M059J (cell line): ENCODE data around the gene KIF18A. TPM values are rescaled to one million over a fixed set of nuclear protein-coding genes. Genes with fewer than 3 reads are reported as not detected.

Experiments
- DNase-seq: peaks from one replicate; pipeline ENCODE4 v3.0.0-alpha.2; 2012; ENCODE audit warnings: low read depth
- total RNA-seq: library from RNA; depleted of rRNA; stranded (reverse); fragments of >200 nt; shearing (Covaris generic); gene quantifications from 2 replicates; pipeline ENCODE4 v1.2.3, GENCODE V29; 2014

KIF18A gene
- total RNA-seq, 1 experiment from 2014 or later, result 43.7 TPM

DNA sequence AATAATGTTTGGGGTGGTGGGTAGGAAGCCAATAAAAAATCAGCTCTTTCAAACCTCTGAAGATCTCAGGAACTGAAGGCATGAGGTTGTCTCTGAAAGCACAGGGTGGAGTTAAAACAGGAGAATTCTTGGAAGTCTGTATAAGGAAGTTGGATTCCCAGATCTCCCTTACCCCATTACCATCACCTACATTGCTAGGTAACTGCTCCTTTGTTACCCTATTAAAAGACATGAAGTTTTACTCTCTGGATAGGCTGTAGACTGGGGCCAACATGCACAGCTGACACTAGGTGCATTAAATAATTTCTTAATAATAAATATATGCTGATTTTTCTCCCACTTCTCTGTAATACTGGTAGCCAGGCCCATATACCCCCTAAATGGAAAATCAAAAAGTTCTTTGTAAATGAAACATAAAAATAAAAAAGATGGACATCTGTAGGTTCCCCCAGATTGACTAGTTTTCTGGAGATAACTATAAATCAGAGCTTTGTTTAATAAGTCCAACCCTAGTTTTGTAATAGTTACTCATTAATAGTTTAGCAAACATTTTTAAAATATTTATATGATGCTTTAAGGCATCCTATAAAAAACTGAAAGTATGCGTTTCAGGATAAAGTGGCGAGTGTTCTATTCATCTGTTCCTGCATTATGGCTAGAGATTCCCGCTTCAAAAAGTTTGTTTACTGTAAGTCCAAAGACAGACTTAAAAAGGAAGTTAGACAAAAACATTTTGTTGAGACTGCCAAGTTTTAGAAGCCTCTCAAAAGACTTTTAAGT lies 63.8 kb downstream of the KIF18A start:
- no peak for DNase-seq

DNA sequence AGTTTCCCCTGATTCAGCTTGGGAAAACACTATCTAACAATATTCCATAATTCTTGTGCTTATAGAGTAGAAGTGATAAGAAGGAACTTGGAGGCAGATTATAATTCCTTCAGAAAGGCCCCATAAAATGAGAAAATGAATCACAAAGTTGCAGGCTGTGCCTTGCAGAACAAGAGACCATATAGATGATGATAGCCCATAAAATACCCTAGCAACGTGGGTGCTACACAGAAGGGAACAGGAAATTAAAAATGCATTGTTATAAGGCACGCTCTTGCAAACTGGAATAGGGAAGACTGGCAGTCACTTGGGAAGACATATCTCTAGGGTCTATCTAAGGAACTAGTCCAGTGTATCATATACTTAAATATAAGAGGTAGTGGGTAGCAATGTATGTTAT lies 67.6 kb downstream of the KIF18A start:
- no peak for DNase-seq

DNA sequence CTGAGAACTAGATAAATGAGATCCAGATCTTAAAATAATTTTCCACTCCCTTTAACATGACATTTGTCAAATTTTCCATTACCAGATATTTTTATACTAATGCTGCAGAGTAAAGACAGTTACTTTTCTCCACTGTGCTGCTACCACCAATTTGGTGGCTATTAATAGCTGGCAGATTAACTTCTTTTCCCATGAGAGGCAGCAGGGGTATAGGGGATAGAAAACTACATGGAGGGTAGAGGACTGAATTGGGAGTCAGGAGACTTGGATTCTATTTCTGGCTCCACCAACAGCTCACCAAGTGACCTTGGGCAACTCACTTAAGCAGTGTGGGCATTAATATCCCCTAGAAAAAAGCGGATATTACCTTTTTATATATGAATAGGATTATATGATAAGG lies 69.2 kb downstream of the KIF18A start:
- DNase-seq, result no peak

DNA sequence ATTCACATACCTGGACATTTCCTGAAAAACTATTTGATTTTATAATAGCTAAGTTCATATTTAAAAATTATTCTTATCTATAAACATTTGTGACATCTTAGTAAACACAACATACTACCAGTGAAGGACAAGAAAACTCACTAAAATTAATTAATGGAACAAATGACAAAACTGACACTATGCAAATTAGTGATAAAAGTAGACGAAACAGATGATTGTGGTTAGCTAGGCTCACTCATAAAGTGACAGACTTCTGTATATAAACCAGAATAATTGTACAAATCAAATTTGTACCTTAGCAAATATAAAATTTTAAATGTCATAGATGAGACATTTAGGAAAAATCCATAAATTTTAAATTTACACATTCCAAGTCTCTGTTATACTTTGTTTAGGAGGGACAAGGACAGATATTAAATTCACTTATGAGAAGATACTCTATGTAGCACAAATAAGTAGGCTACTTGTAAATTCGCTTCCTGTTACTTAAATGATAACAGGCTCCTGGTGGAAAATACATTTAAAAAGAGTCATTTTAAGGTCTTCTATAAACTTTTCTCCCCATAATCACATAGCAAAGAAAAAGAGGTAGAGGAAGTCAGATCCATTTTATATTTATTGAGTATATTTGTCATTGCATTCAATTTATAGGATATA lies 81.2 kb downstream of the KIF18A start:
- DNase-seq, result no peak

DNA sequence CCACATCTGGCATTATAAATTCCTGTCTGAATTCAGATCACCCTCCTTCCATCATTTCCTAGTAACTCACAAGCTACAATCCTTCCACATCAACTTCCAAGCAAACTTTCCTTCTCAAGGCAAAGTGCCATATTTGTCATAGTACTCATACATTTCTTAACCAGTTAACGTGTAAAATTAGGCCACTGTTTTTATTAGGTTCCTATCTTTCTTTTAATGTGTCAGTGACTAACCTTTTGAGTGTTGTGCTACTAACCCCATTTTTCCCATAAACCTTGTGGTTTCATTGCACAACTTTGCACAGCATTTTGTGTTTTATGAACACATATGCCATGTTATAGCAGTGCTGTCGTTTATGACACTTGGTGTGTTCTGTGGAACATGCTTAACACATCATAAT lies 90.1 kb downstream of the KIF18A start:
- DNase-seq, result peak; percentile 80

DNA sequence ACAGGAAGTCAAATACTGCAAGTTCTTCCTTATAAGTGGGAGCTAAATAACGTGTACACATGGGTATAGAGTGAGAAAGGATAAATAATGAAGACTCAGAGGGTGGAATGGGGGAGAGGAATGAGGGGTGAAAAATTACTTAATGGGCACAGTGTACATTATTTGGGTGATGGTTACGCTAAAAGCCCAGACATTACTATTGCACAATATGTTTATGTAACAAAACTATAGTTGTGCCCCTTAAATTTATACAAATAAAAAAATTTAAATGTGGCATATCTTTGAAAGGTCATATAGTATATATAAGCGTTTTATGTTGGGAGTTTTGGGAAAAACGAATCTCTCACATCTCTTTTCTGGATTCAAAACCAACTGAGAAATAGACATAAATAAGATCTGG lies 96.1 kb downstream of the KIF18A start:
- DNase-seq, result no peak

DNA sequence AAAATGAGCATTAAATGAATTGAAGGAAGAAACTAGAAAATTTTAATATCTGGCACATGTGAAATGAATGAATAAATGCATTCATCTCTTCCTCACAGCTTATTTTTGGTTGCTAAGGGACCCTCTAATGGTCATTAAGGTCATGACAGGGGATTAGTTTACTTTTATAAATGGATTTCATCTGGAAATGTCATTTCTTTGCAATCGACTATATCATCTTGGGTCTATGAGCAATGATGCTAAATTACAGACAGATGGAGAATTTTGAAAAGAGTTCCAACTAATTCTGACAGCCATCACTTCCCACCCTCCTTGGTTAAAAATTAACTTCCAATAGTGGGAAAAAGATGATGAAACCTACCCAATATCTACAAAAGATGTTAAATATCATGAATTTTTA lies 98.0 kb downstream of the KIF18A start:
- no peak for DNase-seq

DNA sequence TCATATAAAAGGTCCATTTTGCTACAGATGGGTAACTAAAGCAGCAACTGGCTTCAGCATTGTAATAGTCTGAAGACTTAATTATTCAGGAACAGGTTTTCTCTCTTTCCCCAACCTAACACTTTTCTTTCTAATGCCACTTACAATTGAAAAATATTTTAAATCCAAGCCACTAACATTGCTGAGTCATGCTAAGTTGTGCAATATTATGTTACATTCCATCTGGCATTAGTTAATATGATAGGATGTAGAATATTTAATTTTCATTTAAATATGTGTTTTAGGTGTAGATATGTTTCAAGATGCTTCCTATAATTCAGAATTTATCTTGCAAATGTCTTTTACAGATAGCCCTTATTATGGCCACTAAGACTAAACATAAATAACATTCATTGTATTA lies 98.6 kb downstream of the KIF18A start:
- peak; percentile 62 for DNase-seq

DNA sequence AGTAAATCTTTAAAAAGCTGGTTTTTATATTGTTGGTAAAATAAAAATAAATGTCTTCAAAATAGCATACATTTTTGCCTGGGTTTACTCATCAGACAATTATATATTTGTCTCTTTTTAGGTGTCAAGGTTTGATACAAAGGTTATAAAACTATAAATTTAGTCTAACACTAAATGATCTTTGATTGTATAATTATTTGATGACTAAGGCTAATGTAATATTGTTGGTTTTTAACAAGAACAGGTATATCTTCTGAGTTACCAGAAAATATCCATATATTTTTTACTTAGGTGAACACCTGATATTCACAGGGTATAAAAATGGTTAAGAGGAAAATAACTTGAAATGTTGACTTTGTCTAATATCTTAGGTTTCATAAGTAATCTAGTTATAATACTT lies 104.3 kb downstream of the KIF18A start:
- DNase-seq, result no peak

DNA sequence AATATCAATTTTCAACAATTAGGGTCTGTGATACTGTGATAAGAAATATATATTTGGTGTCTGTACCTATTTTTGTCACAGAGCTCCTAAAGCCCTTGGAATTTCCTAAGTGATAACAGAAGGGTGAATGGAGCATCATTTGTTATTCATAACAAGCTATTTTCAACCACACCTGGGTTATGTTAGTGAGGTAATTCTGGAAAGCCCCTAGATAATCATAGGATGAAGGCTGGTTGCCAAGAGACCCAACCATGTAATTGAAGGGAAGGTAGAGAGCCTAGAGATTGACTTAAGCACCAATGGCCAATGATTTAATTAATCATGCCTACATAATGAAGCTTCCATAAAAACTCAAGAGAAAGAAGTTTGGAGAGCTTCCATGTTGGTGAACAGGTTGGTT lies 109.4 kb downstream of the KIF18A start:
- no peak for DNase-seq

DNA sequence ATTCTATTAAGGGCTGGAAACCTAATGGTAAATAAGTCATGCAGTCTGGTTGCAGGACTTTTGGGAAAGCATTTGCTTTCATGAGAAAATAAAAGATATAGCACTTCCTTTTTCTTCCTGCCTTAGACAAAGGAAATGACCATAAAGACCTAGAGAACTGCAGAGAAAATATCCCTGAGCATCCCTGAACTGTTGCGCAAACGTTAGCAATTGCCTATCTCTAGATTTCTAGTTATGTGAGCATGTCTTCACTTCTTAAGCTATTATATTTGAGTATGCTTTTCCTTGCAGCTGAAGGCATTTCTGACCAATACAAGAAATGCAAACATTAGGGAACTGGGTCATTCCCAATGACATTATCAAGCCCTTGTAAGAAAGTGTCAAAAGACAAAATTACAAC lies 110.6 kb downstream of the KIF18A start:
- no peak for DNase-seq

DNA sequence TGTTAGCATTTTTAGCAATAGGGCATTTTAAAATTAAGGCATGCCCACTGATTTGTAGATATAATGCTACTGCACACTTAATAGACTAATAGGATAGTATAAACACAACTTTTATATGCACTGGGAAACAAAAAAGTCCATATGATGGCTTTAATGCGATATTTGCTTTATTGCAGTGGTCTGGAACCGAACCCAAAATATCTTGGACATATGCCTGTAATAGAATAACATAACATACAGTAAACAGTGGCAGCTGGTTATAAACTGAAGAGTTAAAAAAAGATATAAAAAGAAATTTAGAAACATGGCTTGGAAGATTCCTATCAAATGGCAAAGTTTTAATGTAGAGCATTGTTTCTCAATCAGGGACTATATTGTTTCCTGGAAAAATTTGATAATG lies 111.9 kb downstream of the KIF18A start:
- no peak for DNase-seq

DNA sequence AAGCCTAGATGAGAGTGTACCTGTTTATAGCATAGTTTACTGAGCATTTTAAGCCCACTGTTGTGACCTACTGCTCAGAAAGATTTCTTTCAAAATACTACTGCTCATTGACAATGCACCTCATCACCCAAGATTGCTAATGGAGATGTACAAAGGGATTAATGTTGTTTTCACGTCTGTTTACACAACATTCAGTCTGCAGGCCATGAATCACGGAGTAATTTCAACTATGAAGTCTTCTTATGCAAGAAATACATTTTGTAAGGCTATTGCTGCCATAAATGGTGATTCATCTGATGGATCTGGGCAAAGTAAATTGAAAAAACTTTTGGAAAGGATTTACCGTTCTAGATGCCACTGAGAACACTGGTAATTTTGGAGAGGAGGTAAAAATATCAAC lies 112.9 kb downstream of the KIF18A start:
- no peak for DNase-seq

DNA sequence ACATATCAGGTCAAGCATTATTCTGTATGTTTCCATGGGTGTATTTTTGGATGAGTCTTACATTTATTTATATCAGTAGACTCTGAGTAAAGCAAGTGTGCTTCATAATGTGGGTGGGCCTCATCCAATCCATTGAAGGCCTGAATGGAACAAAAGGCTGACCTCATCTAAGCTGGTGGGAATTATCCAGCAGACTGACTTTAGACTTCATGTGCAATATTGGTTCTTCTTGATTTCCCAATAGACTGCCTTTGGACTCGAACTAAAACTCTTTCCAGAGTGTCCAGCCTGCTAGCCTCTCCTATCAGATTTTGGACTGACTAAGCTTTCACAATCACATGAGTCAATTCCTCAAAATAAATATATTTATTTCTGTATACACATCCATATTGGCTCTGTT lies 116.2 kb downstream of the KIF18A start:
- DNase-seq, result no peak

DNA sequence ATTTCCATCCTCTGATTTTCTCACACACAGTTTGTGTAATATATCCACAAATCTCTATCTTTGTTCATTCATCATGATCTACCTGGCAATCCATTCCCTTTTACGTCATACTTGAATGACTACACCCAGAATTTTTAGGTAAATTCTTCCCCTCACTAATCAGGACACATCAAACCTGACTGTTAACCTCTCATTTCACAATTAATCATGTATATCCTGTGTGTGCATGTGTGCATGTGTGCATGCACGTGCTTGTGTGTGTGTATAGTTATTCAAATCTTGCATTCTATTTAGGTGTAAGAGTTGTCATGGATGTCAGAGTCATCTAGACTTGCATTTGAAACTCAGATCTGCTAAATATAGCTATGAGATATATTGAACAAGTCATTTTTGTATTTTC lies 130.4 kb downstream of the KIF18A start:
- DNase-seq, result no peak

DNA sequence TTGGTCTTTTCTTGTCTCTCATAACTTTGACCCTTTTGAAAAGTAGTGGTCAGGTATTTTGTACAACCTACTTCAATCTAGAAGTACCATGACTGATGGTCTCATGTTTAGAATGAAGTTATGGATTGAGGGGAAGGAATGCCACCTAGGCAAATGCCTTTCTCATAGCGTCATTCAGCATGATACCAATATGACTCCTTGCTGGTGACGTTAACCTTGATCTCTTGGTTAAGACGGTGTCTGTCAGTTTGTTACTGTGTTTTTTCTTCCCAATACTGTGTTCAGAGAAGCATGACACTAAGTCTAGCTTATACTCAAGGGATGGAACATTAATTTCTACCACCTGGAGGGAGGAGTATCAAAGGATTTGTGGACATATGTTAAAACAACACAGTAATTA lies 130.9 kb downstream of the KIF18A start:
- peak; percentile 83 for DNase-seq

DNA sequence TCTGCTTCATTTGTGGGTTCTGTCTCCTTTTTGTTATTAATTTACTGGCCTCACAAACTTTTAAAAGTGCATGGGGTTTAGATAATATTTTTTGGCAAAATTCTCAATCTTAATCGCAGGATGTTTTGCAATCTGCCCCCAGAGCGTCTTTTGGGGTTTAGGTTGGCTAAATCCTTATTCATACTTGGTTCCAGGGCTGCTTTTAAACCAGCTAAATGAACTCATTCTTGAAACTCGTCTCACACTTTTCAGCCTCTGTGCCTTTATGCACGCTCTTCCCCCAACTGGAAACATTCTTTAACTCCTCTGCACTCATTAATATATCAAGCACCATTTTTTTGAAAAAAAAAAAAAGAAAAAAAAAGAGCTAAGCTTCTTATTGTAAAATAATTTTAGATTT lies 131.7 kb downstream of the KIF18A start:
- DNase-seq, result peak; percentile 20

DNA sequence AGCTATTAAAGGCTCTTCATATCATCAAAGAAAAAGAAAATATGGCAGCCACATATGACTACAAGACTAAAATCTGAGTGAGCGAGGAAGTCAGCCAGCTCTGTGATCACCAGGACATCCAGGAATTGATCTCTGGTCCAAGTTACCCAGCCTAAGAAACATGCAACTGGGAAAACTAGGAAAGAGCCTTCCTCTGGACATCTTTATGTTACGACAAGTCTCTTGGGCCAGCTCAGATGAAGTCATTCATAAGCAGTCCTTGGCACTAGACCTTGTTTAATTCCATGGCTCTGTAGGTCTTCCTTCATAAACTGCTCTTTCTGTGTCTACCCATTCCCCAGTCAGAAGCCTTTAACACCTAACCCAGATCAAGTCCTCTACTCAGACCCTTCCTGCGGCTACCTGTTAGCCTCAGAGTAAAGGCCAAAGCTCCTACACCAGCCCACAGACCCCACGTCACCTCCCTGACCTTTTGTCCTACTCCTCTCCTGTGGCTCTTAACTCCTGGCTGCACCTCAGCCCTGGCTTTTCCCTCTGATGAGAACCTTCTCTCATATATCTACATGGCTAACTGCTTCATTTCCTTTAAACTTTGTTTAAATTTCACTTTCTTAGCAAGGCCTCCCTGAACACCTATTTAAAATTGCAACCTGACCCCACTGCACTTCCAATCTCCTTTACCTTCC lies 134.0 kb downstream of the KIF18A start:
- DNase-seq, result no peak

DNA sequence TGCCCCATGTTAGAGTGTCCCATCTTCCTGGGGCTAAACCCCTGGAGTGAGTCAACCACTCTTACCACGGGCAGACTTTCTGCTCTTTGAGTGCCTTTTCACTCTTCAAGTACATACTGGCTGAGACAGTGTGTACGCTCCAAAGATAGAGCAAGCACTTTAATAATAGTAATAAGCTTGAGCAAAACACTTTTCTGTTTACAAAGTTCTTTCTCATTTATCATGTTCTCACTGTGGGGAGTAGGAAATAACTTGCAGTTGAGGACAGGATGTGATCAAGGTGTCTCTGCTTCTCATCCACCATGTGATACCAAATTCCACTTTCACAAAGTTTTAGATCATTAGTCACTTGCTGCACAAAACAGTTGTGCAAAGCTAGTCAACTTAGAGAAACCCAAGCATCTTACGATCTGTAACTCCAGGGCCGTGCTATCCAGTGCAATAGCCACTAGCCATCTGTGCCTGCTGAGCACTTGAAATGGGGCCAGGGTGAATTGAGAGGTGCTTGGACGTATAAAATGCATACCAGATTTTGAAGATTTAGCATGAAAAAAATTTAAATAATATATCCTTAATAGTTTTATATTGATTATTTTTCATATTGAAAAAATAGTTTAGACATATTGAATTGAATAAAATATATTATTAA lies 135.3 kb downstream of the KIF18A start:
- peak; percentile 65 for DNase-seq

DNA sequence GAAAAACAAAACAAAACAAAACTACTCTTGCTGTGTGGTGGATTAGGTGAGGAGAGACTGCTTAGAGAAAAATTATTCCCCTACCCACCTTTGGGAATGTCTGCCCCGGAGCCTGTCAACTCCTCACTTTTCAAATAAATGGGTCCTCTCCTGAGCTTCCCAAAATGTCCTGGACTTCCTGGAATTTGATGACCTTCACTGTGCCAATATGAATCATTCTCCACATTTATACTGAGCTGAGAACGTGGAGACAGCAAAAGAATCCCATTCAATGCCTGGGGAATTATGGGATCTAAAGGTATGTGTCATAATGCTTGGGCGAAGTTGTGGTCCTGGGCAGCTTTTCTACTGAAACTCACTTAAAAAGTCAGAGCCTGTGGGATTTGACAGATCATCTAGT lies 136.8 kb downstream of the KIF18A start:
- peak; percentile 58 for DNase-seq
